Uterus (tissue), 2 donors: Measurements from ENCODE around the gene PTGES.

Experiments
- POLR2A ChIP-seq, 2 donors: fragments of 450-650 bp; IDR thresholded peaks; one replicate each; pipeline ENCODE4 v1.6.1; 2016; ENCODE audit warnings: antibody characterized with exemption in 2 of 2, mild to moderate bottlenecking in 1 of 2, moderate library complexity in 1 of 2
- TF ChIP-seq, protein P1 (sequence below), 4 experiments: fragments of 200-600 bp in 2 of 4; fragments of 450-650 bp in 2 of 4; sonication (generic) in 2 of 4; IDR thresholded peaks; one replicate each; pipeline ENCODE4 v1.5.1; 2016 to 2019; ENCODE audit warnings: antibody characterized with exemption in 4 of 4, mild to moderate bottlenecking in 2 of 4, moderate library complexity in 1 of 4

DNA sequence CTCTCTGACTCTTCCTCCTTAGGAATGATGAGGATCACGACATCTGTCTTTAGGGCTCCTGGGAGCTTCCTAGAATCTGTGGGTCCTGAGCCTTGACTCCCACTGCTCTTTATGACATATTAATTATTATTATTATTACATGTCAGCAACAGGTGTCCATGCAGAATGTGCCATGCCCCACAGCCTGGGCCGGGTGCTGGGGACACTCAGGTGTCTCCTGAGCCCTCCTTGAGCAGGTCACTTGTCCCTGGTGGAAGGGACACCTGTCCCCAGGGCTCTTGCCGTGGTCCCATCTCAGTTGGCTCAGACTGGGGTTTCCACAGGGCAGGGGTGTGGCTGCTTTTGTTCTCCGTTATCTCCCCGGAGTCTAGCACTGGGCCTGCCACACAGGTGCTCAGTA is 34.2 kb downstream of the PTGES start:
- TF ChIP-seq, protein P1, sequence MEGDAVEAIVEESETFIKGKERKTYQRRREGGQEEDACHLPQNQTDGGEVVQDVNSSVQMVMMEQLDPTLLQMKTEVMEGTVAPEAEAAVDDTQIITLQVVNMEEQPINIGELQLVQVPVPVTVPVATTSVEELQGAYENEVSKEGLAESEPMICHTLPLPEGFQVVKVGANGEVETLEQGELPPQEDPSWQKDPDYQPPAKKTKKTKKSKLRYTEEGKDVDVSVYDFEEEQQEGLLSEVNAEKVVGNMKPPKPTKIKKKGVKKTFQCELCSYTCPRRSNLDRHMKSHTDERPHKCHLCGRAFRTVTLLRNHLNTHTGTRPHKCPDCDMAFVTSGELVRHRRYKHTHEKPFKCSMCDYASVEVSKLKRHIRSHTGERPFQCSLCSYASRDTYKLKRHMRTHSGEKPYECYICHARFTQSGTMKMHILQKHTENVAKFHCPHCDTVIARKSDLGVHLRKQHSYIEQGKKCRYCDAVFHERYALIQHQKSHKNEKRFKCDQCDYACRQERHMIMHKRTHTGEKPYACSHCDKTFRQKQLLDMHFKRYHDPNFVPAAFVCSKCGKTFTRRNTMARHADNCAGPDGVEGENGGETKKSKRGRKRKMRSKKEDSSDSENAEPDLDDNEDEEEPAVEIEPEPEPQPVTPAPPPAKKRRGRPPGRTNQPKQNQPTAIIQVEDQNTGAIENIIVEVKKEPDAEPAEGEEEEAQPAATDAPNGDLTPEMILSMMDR (IDR thresholded peaks at IDR 0.05): no peak
- TF ChIP-seq POLR2A (IDR thresholded peaks at IDR 0.05): no peak
